Posterior vena cava (tissue), 2 donors: ENCODE data around the gene HTR3A. TPM values are rescaled to one million over a fixed set of nuclear protein-coding genes. Genes with fewer than 3 reads are reported as not detected.
A peak's percentile ranks its signal among the peaks of the same experiment; 100 is the strongest.

Experiments used
- DNase-seq: peaks from one replicate; pipeline ENCODE4 v3.0.0-alpha.2; 2020; ENCODE audit warnings: low spot score
- intact Hi-C, 2 donors: fragments of 100-400 bp; cut with DNase I; formaldehyde crosslinking; loops; one replicate each; pipeline versions ENCODE4 v1.14.1 to v1.14.2; 2022 to 2023
- total RNA-seq, 2 donors: library from RNA; stranded (reverse); fragmentation: NEBNext Ultra II Directional; extraction: Animal tissue kit (Norgen Biotek cat#: 25700); gene quantifications; one replicate each; pipeline ENCODE4 v1.2.1, GENCODE V29; 2021
- donor health status: DM: yes; HTN: yes; CAD: no.
- donor health status: DM: yes; HTN: yes; CAD: no.

HTR3A gene
- total RNA-seq, 2 donors from 2014 or later, result not detected

GRCh38 chr11:114010931-114011330 lies 36.0 kb downstream of the HTR3A start:
- intact Hi-C loops, result no loop called here
- DNase-seq, result peak; percentile 4

DNA sequence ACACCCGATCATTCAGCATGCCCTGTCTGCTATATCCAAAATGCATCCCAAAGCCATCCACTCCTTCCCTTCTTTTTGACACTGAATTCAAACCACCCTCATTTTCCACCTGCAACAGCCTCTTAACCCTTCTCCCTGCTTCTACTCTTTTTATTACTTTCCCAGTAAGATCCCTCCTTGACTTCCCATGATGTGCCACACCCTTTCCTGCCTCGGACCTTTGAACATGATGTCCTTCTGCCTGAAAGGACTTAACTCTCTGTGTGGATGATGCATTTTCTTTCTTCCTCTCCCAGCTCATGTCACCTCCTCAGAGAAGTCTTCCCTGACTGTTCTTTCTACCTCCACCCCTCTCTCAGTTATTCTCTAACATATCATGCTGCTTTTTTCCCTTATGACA lies 36.5 kb downstream of the HTR3A start:
- peak; percentile 3 for DNase-seq
- intact Hi-C loops, result no loop called here

- intact Hi-C loops, result no loop called here
Measured at GRCh38 chr11:114015117-114015516, 40.2 kb downstream of the HTR3A start.

GRCh38 chr11:114016986-114017385 lies 42.1 kb downstream of the HTR3A start:
- intact Hi-C loops, result no loop called here

More at GRCh38 chr11:114015117-114015516, 40.2 kb downstream of the HTR3A start:
- peak; percentile 17 for DNase-seq

DNA sequence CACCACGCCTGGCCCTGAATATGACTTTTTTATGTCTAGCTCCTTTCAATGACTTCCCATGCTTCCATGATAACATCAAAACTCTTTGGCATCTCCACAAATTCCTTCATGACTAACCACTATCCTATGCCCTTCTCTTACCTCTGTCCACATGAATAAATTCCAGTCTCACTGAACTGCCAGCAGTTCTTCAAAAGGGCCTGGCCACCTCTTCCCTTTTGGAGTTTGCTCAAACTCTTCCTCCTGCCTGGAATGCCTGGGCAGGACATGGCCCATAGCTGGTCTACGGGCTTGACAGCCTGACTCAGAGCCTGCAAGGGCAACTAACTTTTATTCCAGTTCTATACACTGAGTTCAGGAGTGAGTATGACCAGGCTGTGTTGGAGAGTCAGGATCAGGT lies 42.8 kb downstream of the HTR3A start:
- intact Hi-C loops, result no loop called here
- peak; percentile 31 for DNase-seq

More at GRCh38 chr11:114016986-114017385, 42.1 kb downstream of the HTR3A start:
- DNase-seq, result peak; percentile 12

DNA sequence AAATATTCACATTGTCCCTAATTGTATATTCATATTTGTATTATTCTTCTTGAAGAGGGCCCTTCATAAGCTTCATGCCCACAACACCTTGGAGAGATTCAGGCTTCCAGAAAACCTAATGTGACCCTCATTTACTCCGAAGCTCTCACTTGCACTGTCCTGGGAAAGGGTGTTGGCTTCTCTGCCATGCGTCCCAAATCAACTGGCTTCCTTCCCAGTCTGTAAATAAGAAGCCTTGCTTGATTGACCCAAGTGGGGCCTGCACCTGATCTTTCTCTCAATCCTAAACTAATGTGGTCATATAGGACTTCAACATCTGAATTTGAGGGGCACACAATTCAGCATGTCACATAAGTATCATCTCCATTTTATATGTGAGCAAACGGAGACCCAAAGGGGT lies 44.1 kb downstream of the HTR3A start:
- peak; percentile 5 for DNase-seq
- intact Hi-C loops, result no loop called here

DNA sequence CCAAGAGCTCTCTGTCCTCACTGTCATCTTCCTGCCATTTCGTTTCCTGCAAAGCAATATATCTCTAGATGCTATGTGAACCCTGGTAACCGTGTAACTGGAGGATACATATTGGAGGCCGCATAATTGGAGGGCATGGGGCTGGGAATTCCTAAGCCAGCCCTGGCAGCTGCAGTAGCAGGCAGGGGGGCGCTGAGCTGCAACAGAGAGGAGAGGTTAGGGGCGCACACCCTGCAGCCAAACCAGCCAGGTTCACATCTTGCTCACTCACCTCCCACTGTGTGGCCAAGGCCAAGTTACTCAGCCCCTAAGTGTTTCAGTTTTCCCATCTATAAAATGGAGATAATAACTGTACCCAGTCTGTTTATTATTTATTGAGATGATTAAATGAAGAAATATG lies 44.7 kb downstream of the HTR3A start:
- peak; percentile 41 for DNase-seq
- intact Hi-C loops, result no loop called here

GRCh38 chr11:114025329-114025907 lies 50.5 kb downstream of the HTR3A start:
- intact Hi-C loops, result no loop called here
- no peak for DNase-seq

GRCh38 chr11:114026355-114026754 lies 51.4 kb downstream of the HTR3A start:
- no peak for DNase-seq
- intact Hi-C loops, result no loop called here

DNA sequence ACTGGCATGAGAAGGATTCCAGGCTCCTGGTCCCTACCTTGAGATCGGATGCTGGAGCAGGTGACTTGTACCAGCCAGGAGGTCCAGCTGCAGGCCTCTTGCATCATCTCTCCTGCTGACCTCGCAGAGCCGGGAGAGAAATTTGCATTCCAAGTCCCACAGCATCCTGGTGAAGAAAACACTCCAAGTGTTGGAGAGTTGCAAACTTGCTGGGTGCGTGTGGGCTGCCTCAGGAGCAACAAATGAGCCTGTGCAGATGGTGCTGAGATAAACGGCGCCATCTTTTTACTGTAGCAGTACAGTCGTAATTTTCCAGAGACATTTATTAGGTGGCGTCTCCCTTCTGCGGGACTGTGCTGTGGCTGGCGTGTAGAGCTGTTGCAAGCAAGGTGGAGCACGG lies 52.5 kb downstream of the HTR3A start:
- intact Hi-C loops, result no loop called here
- peak; percentile 52 for DNase-seq

GRCh38 chr11:114027926-114028325 lies 53.0 kb downstream of the HTR3A start:
- intact Hi-C loops, result no loop called here
- DNase-seq, result peak; percentile 53

DNA sequence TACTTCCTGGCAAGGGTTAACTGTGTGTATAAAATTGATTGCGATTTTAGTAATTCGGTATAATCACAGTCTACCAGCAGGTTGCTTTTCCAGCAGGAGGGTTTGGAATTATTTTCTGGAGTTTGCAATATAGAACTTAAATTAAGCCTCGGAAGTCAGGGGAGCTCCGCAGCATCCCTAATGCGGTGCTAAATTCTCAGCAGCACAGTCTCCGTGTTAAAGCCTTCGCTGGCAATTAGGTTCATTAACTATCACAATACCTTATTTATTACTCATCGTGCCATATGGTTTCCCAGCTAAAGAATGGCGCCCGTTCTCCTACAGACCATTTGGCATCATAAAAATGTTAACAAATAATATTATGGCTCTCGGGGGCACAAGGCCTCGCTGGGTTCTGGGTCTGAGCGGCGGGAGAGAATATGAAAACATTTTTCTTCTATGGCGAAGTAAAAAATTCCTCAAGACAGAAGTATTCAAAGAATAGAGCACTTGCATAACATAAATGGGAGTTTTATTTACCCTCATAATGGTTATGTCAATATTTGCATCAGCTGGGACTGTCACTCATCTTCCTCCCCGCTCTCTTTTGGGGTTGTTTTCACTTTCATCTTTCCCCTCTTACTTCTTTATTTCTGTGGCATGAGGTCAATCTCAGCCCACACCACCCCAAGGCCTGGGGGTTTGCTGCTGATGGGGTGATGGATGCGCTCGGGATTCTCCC lies 56.5 kb downstream of the HTR3A start:
- DNase-seq, result peak; percentile 34
- intact Hi-C loops, result no loop called here

- DNase-seq, result peak; percentile 56
- intact Hi-C loops, result no loop called here
Measured at GRCh38 chr11:114031967-114032320, 57.0 kb downstream of the HTR3A start.

DNA sequence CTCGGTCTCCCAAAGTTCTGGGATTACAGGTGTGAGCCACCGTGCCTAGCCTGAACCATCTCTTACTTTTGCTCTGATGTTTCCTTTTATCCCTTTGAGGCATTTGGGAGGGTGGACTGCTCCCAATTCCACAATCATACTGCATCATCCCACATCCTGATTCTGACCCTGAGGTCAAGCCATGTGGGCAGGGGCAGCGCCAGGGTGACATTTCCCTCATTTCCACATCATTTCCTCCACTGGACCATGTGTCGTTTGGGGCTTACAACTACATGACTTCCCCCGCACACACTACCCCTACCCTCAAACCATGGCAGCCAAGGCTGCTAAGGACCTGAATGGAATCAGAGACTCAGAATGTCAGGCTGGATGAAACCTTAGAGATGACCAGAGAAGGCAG lies 58.2 kb downstream of the HTR3A start:
- DNase-seq, result peak; percentile 36
- intact Hi-C loops, result no loop called here

GRCh38 chr11:114033572-114033971 lies 58.7 kb downstream of the HTR3A start:
- intact Hi-C loops, result no loop called here
- DNase-seq, result peak; percentile 49

- DNase-seq, result peak; percentile 19
- intact Hi-C loops, result no loop called here
Measured at GRCh38 chr11:114034956-114035355, 60.0 kb downstream of the HTR3A start.

DNA sequence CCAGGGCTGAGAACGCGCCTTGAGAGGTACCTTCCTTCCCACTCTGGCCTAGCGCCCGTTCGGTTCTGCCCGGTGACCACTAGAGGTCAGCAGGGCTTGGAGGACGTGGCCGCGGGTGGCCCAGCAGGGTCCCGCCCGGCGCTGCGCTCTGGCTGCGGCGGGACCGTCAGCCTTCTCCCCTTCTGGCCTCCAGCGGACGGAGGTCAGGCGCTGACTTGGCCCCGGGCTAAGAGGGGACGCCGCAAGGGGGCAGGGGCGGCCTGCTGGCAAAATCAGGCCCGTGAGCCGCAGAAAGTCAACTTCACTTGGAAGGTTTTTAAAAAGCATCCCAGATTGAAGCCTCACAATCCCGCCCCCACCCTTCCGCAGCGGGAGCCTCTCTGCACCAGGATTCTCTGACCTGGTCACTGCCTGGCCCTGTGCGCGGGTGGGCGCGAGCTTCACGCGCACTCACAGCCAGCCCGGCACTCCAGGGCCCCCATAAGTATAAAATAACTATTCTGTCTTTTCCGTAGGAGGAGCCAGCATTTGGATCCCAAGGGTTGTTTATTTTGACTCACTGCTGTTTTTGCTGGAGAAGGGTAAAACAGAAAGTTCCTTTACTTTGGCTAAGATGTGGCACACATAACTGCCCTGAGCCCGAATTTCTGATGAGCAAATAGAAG lies 61.4 kb downstream of the HTR3A start:
- DNase-seq, result peak; percentile 93
- intact Hi-C loops, result loop anchor here in 1 of 2 donors (2.0 kb wide), 1 partner anchor 225 kb away; no protein-coding TSS in a partner anchor

GRCh38 chr11:114036958-114037357 lies 62.0 kb downstream of the HTR3A start:
- intact Hi-C loops, result loop anchor here in 1 of 2 donors (2.0 kb wide), 1 partner anchor 224 kb away; no protein-coding TSS in a partner anchor
- DNase-seq, result no peak

GRCh38 chr11:114039551-114039950 lies 64.6 kb downstream of the HTR3A start:
- DNase-seq, result no peak
- intact Hi-C loops, result no loop called here
